Activated B cell treated with CpG ODN at 0.5 μM for 24 hours (primary cell): ENCODE measurements around the gene ITPRIPL2. TPM values are rescaled to one million over a fixed set of nuclear protein-coding genes. Genes with fewer than 3 reads are reported as not detected.

Experiments used
- ATAC-seq: fragments of 200-7000 bp; cut with Tn5 transposase; one replicate; pipeline ENCODE4 v1.10.0; 2021; ENCODE audit warnings: low read depth, mild to moderate bottlenecking, moderate library complexity
- CTCF ChIA-PET: fragments of 350-600 bp; sonication (Branson Sonifier 250); formaldehyde crosslinking; loops from one replicate; lab custom pipeline; 2021; ENCODE audit warnings: antibody characterized with exemption; lab: Charles Lee
- POLR2A ChIA-PET: fragments of 350-600 bp; sonication (Branson Sonifier 250); formaldehyde crosslinking; loops from one replicate; lab custom pipeline; 2021; ENCODE audit warnings: antibody characterized with exemption; lab: Charles Lee
- DNase-seq: peaks from one replicate; pipeline ENCODE4 v3.0.0; 2022
- H3K27ac Mint-ChIP-seq: one replicate; pipeline ENCODE4 v1.8.0; 2020; ENCODE audit warnings: mixed read lengths
- H3K27me3 Mint-ChIP-seq: one replicate; pipeline ENCODE4 v1.8.0; 2021; ENCODE audit warnings: mixed read lengths
- H3K36me3 Mint-ChIP-seq: one replicate; pipeline ENCODE4 v1.8.0; 2021; ENCODE audit warnings: low read depth, mixed read lengths
- H3K4me1 Mint-ChIP-seq: one replicate; pipeline ENCODE4 v1.8.0; 2021; ENCODE audit warnings: mixed read lengths
- H3K4me3 Mint-ChIP-seq: one replicate; pipeline ENCODE4 v1.8.0; 2020; ENCODE audit warnings: mild to moderate bottlenecking, mixed read lengths
- H3K9me3 Mint-ChIP-seq: one replicate; pipeline ENCODE4 v1.8.0; 2020; ENCODE audit warnings: mixed read lengths
- CTCF ChIP-seq: fragments of 200-600 bp; IDR thresholded peaks from one replicate; pipeline ENCODE4 v1.8.0; 2022; ENCODE audit warnings: antibody characterized with exemption, mild to moderate bottlenecking
- intact Hi-C: fragments of 100-400 bp; cut with micrococcal nuclease; formaldehyde crosslinking; loops from one replicate; pipeline ENCODE4 v1.15.1; 2024
- total RNA-seq: library from RNA; stranded (reverse); gene quantifications from 2 replicates; pipeline ENCODE4 v1.2.3, GENCODE V29; 2022

Gene ITPRIPL2
- total RNA-seq: 7.4 and 8.3 TPM in 2 replicates

GRCh38 chr16:19113577-19114358 is at the start of gene ITPRIPL2:
Gene ITPRIPL2 (plus strand): TSS chr16:19113964. CDS start chr16:19114462, 498 bp downstream.
- intact Hi-C loops: no loop called here
- peak; percentile 33 for DNase-seq
- CTCF ChIA-PET: interaction anchor here (1.1 kb wide), 1 partner anchor 27 kb away, joined by 3 read pairs; no protein-coding TSS in a partner anchor
- Mint-ChIP-seq H3K4me1 (peaks cover 35% of the 10 kb centered on the region), H3K27ac (peak within 1 kb of the TSS; percentile 56), H3K4me3 (peak within 1 kb of the TSS; percentile 79), H3K9me3 (no peaks in the 10 kb centered on the region), H3K36me3 (no peaks in the 10 kb centered on the region), H3K27me3 (peaks cover 9% of the 10 kb centered on the region)
- no peak for TF ChIP-seq CTCF
- POLR2A ChIA-PET: interaction anchor here (1.2 kb wide), 1 partner anchor 17 kb away, joined by 3 read pairs; no protein-coding TSS in a partner anchor
- ATAC-seq: peak; percentile 39

- Mint-ChIP-seq H3K27me3 (peaks cover 4% of the 10 kb centered on the region), H3K4me3 (peak overlapping the region; percentile 93), H3K36me3 (peaks cover 8% of the 10 kb centered on the region), H3K4me1 (peaks cover 17% of the 10 kb centered on the region), H3K9me3 (peaks cover 2% of the 10 kb centered on the region), H3K27ac (peak overlapping the region; percentile 97)
- POLR2A ChIA-PET: interaction anchor here (0.6 to 1.6 kb wide), 10 partner anchors 11 to 488 kb away, joined by 3 to 13 read pairs (median 4); partner anchors contain the start of genes ARL6IP1, CCP110, RPS15A and VPS35L
- no peak for ATAC-seq
- TF ChIP-seq CTCF: no peak
- intact Hi-C loops: loop anchor here (1.0 to 5.0 kb wide), 6 partner anchors 141 to 650 kb away; partner anchors contain the start of genes ARL6IP1, CCP110, IQCK and KNOP1
- CTCF ChIA-PET: no interaction called here
- DNase-seq: no peak
These were observed 46.8 kb upstream of the ITPRIPL2 start for GRCh38 chr16:19066988-19067348.

GRCh38 chr16:19067349-19068236 is 46.2 kb upstream of the ITPRIPL2 start, which contains the start of gene COQ7:
Gene COQ7 (plus strand): TSS chr16:19067614. CDS start chr16:19067665, 51 bp downstream.
- peaks cover 17% of the 10 kb centered on the region for H3K4me1 Mint-ChIP-seq
- H3K4me3 Mint-ChIP-seq: peak within 1 kb of the TSS; percentile 93
- H3K9me3 Mint-ChIP-seq: peaks cover 2% of the 10 kb centered on the region
- H3K27ac Mint-ChIP-seq: peak within 1 kb of the TSS; percentile 97
- peaks cover 4% of the 10 kb centered on the region for H3K27me3 Mint-ChIP-seq
- DNase-seq (peak; percentile 95), ATAC-seq (peak; percentile 90)
- ChIA-PET POLR2A (interaction anchor here (0.6 to 1.6 kb wide), 10 partner anchors 10 to 488 kb away, joined by 3 to 13 read pairs (median 4); partner anchors contain the start of genes ARL6IP1, CCP110, RPS15A and VPS35L), CTCF (no interaction called here)
- TF ChIP-seq CTCF: no peak
- intact Hi-C loops: loop anchor here (1.0 to 5.0 kb wide), 6 partner anchors 141 to 650 kb away; partner anchors contain the start of genes ARL6IP1, CCP110, IQCK and KNOP1
- H3K36me3 Mint-ChIP-seq: peaks cover 13% of the 10 kb centered on the region

GRCh38 chr16:19068237-19068815 is 45.4 kb upstream of the ITPRIPL2 start:
- H3K4me1 Mint-ChIP-seq: peaks cover 17% of the 10 kb centered on the region
- H3K4me3 Mint-ChIP-seq: peak overlapping the region; percentile 93
- intact Hi-C loops: loop anchor here (5.0 kb wide), 1 partner anchor 649 kb away; the partner anchor contains the start of genes IQCK and KNOP1
- TF ChIP-seq CTCF: no peak
- H3K27ac Mint-ChIP-seq: peak overlapping the region; percentile 97
- ChIA-PET CTCF (interaction anchor here (0.6 kb wide), 1 partner anchor 319 kb away, joined by 3 read pairs; no protein-coding TSS in a partner anchor), POLR2A (interaction anchor here (0.7 to 1.6 kb wide), 5 partner anchors 94 to 456 kb away, joined by 3 to 6 read pairs (median 3); partner anchors contain the start of genes CCP110, RPS15A and SMG1)
- no peaks in the 10 kb centered on the region for H3K27me3 Mint-ChIP-seq
- ATAC-seq (no peak), DNase-seq (no peak)
- H3K9me3 Mint-ChIP-seq: peaks cover 2% of the 10 kb centered on the region
- H3K36me3 Mint-ChIP-seq: peaks cover 18% of the 10 kb centered on the region
